Suppressor macrophage treated with lipopolysaccharide for 4 hours (primary cell): ENCODE data around the gene C2CD4C.
"Not testable (repeated sequence)": the region's sequence is repeated elsewhere in the genome, so short reads cannot be mapped to it uniquely, and the experiment has no call there.

ENCODE experiments used
- DNase-seq: peaks from one replicate; pipeline ENCODE4 v3.0.0-alpha.2; 2020

The C2CD4C gene, protein sequence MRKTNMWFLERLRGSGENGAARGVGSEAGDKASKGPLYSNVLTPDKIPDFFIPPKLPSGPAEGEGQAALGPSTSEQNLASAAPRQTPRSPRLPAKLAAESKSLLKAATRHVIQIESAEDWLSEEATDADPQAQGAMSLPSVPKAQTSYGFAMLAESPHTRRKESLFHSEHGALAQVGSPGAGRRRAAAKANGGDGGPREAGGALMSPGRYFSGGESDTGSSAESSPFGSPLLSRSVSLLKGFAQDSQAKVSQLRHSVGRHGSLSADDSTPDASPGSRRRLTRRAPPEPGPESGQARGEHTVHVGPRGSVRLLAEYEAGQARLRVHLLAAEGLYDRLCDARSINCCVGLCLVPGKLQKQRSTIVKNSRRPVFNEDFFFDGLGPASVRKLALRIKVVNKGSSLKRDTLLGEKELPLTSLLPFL

DNA sequence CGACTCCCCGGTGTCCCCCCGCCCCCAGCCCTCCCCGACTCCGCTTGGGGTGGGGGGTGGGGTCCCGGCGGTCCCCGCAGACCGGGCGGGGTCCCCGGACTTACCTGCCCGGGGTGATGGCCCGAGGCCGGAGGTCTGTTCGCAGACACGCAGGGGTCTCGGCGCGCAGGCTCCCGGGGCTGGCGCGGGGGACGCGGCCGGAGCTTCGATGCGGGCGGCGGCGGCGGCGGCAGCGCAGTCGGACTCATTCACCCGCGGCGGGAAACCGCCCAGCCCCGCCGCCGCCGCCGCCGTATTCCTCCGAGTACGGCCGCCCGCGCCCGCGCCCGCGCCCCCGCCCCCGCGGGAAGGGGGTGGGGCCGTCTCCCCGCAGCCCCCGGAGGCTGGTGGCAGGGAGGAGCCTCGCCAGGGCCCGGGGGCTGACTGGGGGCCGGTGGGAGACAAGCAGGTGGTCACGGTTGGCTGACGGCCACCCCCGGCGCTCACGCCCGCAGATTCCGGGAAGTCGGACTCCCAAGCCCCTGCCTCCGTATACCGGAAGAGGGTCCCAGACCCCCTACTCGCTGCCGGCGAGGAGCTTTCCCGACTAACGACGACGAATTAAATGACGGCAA lies at the start of gene C2CD4C:
Gene C2CD4C, minus strand, starts transcription at position 246 of the 614 bp plus-strand sequence. CDS start 786 bp downstream, outside the sequence.
- DNase-seq: no peak

GRCh38 chr19:458091-459042 lies 49.4 kb upstream of the C2CD4C start:
- DNase-seq: no peak

DNA sequence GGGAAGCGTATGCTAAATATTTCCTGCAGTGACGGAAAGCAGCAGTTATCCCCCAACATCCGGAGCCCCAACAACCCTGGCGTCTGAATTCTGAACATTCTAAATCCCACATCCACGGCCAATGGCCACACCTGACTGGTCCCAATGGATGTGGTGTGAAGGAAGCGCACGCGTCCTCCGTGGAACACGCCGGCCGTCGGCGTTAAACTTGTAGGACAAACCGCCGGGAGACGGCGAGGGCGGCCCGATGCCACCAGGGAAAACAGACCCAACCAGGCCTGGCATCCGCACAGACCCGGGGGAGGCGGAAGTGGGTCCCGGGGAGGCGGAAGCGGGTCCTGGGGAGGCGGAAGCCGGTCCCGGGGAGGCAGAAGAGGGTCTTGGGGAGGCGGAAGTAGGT lies 48.7 kb upstream of the C2CD4C start:
- DNase-seq: no peak

DNA sequence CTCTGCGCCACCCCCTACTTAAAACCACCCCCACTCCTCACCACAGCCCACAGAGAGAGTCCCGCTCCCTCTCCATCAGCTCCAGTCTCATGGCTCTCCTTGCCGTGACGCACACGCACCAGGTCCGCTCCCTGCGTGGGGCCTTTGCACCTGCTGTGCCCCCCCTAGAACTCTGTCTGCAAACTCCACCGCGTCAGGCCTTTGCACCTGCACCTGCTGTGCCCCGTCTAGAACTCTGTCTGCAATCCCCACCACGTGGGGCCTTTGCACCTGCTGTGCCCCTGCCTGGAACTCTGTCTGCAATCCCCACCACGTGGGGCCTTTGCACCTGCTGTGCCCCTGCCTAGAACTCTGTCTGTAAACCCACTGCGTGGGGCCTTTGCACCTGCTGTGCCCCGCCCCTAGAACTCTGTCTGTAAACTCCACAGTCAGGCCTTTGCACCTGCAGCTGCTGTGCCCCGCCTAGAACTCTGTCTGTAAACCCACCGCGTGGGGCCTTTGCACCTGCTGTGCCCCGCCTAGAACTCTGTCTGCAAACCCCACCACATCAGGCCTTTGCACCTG lies 47.7 kb upstream of the C2CD4C start:
- no peak for DNase-seq

GRCh38 chr19:455851-456546 lies 47.1 kb upstream of the C2CD4C start:
- no peak for DNase-seq

DNA sequence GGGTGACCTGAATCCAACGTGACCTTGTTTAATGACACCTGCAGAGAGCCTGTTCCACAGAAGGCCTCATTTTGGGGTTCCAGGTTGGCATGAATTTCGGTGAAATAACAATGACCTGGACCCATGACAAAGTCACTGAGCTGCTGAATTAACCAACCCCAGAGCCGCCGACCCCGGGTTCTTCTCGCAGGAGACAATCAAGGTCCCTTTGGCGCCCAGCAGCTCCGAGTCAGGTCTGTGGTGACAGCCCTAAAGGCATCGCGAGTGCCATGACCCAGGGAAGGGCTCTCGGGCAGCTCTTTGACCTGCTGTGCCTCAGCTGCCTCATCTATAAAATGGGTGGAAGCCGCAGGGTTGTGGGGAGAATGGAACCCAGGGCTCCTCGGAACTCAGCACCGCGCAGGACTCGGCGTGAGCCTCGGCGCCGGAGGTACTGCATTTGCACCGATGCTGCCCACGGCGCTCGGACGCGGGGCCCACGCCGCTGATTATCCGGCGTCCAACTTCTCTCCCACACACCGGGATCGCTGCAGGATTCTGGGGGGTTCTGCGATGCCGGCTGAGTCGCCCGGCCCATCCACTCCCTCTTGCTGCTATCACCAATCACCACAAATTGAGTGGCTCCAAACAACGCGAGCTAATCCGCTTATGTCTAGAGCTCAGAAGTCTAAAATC lies 46.2 kb upstream of the C2CD4C start:
- DNase-seq: no peak

GRCh38 chr19:453606-454005 lies 44.7 kb upstream of the C2CD4C start:
- no peak for DNase-seq

DNA sequence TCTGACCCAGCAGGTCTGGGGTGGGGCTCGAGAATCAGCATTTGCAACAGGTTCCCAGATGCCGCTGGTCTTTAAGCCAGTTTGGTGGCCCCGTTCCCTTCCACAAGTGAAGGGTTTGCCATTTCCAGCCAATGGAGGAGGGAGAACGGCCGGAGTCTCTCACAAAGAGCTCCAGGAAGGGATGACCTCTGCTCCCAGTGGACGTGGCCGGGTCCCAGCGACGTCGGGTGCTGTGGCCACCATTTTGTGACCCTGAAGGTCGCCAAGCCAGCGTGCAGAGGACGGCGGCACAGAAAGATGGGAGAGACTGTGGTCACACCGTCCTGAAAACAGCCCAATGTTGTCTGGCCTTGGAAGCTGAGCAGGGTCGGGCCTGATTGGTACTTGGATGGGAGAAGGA lies 43.9 kb upstream of the C2CD4C start:
- no peak for DNase-seq

DNA sequence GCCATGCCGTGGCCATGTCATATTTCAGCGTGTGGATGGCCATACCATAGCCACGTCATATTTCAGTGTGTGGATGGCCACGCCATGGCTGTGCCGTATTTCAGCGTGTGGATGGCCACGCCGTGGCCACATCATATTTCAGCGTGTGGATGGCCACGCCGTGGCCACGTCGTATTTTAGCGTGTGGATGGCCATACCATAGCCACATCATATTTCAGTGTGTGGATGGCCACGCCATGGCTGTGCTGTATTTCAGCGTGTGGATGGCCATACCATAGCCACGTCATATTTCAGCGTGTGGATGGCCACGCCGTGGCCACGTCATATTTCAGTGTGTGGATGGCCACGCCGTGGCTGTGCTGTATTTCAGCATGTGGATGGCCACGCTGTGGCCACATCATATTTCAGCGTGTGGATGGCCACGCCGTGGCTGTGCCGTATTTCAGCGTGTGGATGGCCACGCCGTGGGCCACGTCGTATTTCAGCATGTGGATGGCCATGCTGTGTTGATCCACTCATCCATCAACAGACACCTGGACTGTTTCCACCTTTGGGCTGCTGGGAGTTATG lies 42.0 kb upstream of the C2CD4C start:
- not testable (repeated sequence) for DNase-seq

- no peak for DNase-seq
These were observed 41.0 kb upstream of the C2CD4C start for GRCh38 chr19:449916-450315.

DNA sequence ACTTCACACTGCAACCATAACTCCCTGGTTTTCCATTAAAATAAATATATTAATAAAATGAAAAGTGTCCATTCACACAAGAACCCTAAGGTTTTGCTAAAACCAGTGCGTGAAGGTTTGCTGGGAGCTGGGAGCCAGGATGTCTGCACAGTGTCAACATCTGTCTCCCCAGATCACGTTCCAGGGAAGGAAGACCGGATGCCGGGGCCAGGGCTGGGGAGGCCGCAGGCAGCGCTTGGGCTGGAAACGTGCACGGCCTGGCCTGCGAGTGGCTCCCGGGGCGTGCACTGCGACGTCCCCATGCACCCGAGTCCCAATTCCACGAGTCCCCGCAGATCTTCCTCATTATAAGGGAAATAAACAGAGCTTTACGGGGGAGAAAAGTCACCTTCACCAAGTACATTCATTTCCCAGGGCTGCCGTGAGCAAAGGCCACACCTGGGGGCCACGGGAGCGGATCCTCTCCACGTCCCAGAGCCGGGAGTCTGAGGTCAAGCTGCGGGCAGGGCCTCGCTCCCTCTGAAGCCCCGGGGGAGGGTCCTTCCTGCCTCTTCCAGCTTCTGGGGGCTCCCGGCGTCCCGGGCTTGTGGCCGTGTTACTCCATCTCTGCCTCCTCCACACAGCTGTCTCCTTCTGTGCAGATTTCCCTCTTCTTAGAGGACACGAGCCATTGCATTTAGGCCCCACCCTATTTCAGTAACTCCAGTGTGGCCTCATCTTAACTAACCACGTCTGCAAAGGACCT lies 39.0 kb upstream of the C2CD4C start:
- no peak for DNase-seq

GRCh38 chr19:447064-447426 lies 38.1 kb upstream of the C2CD4C start:
- no peak for DNase-seq

DNA sequence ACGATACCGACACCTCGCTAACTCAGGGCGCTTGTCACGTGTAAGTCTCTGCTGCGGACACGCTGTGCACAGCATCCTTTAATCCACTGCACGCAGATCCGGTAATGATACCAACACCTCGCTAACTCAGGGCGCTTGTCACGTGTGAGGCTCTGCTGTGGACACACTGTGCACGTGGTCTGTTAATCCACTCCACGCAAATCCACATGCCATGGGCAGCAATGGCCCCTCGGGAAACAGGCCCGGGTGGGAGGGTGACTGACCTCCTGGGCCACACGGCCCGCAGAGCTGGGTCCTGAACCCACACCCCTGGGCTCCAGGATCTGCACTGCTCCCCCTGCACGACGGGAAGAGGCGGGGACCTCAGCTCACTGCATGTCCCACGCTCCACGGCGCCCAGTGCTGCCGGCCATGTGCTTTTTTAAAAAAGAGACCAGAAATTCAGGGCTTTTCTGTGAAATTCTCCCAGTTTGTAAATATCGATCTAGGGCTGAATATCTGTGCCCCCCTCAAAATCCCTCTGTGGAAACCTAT lies 35.8 kb upstream of the C2CD4C start:
- no peak for DNase-seq

DNA sequence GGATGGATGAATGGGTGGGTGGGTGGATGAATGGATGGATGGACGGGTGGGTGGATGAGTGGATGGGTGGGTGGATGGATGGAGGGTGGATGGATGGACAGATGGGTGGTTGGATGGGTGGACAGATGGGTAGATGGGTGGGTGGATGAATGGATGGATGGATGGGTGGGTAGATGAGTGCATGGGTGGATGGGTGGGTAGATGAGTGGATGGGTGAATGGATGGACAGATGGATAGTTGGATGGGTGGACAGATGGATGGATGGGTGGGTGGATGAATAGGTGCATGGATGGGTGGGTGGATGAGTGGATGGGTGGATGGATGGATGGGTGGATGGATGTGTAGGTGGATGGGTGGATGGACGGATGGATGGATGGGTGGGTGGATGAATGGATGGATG lies 34.1 kb upstream of the C2CD4C start:
- no peak for DNase-seq

GRCh38 chr19:442085-442484 lies 33.1 kb upstream of the C2CD4C start:
- no peak for DNase-seq

GRCh38 chr19:441213-441836 lies 32.4 kb upstream of the C2CD4C start:
- DNase-seq: no peak

GRCh38 chr19:440391-441212 lies 31.7 kb upstream of the C2CD4C start:
- DNase-seq: no peak

DNA sequence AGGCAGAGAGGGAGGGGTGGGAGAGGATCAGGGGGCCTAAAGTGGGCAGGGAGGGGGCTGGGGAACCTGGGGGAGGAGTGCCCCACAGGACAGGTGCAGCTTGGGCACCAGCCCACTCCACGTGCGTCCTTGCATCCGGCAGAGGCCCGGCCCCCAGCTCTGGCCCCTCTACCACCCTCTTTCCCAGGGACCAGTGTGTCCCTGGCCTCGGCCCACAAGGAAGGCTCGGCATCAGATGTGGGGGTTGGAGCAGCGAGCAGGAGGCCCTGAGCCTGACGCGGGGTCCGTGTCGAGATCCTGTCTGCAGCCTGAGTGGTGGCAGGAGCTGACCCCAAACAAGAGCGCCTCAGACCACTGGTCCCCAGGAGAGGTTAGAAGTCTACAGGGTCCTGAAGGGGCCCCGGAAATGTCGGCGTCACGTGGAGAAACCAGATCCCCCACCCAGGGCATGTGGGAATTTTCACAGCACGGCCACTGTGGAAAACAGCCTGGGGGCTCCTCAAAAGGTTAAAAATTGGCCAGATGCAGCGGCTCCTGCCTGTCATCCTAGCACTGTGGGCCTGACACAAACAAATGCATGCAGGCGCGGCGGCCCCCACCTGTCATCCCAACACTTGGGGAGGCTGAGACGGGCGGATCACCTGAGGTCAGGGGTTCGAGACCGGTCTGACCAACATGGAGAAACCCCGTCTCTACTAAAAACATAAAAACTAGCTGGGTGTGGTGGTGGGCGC lies 30.4 kb upstream of the C2CD4C start:
- no peak for DNase-seq
